ENCODE results near the gene JUNB. TPM values are rescaled to one million over a fixed set of nuclear protein-coding genes. Genes with fewer than 3 reads are reported as not detected.

The JUNB gene
- total RNA-seq, 4 donors from 2014 or later = 386 to 857 (median 664) TPM

DNA sequence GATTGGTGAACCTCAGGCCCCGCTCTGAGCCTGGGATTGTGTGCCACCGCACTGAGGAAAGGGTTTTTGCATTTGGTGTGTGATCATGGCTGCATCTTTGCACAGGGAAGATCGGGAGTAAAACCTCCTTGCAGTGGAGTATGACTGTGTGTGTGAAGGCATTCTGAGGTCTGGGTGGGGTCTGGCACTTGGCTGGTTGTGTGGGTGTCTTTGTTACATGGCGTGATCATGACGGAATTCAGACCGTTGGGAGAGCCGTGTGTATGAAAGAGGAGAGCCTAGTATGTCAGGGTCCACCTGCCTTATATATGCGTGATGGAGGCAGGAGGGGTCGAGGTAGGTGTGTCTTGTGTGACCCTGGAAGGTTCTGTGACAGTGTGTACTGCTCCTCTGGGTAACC is 40.4 kb upstream of the JUNB start:
- in situ Hi-C loops (cut with MboI; ENCODE audit: low pct_ligation_motif_present in 1 of 4, low pct_unique_long_range_greater_than_20kb in 1 of 4, low sequenced_read_pairs in 3 of 4) = loop anchor here in 1 of 4 donors (10.0 kb wide), 1 partner anchor 94 kb away; no protein-coding TSS in a partner anchor
- 47 to 57% methylated on average over 7 to 9 of the region's 9 CpGs for WGBS, 2 donors (ENCODE audit: low coverage in 1 of 2)
- TF ChIP-seq EP300 (IDR thresholded peaks at IDR 0.05; ENCODE audit: low read depth) (no peak), POLR2AphosphoS5 (IDR thresholded peaks at IDR 0.05) (no peak), POLR2A (IDR thresholded peaks at IDR 0.05) (no peak)
- TF ChIP-seq, protein P1, sequence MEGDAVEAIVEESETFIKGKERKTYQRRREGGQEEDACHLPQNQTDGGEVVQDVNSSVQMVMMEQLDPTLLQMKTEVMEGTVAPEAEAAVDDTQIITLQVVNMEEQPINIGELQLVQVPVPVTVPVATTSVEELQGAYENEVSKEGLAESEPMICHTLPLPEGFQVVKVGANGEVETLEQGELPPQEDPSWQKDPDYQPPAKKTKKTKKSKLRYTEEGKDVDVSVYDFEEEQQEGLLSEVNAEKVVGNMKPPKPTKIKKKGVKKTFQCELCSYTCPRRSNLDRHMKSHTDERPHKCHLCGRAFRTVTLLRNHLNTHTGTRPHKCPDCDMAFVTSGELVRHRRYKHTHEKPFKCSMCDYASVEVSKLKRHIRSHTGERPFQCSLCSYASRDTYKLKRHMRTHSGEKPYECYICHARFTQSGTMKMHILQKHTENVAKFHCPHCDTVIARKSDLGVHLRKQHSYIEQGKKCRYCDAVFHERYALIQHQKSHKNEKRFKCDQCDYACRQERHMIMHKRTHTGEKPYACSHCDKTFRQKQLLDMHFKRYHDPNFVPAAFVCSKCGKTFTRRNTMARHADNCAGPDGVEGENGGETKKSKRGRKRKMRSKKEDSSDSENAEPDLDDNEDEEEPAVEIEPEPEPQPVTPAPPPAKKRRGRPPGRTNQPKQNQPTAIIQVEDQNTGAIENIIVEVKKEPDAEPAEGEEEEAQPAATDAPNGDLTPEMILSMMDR (IDR thresholded peaks at IDR 0.05) = no peak
- Histone ChIP-seq H3K9me3 (no peaks in the 10 kb centered on the region), H3K4me1 (peaks cover 0 to 5% (median 0%) of the 10 kb centered on the region in 4 donors), H3K27me3 (peaks cover 19% of the 10 kb centered on the region), H3K36me3 (peaks cover 0 to 13% (median 7%) of the 10 kb centered on the region in 4 donors), H3K27ac (peak overlapping the region; percentile 38 to 52 (median 46)), H3K4me3 (no peak overlapping the region)
- no peak for DNase-seq
- intact Hi-C loops (cut with DNase I; ENCODE audit: low total_unique reads) = no loop called here

DNA sequence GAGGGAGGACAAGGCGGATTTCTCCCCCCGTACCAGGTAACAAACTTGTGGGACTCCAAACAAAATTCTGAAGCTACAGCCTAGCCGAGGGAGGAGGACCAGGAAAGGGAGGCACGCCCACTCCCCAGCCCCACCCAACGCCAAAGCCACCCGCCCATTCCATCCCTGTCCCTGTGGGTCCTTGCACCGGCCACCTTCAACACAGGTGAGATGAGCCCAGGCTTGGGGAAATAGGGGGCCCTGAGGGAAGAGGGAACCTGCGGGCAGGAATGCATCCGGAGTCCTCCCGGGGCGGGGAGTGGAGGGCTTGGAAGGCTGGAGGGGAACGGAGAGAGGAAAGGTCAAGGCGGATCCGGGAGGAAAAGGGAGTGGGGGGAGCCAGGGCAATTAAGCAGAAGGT is 39.7 kb upstream of the JUNB start, which contains the start of gene BEST2:
Gene BEST2, plus strand, starts transcription at position 157 of the 400 bp plus-strand sequence. CDS start 802 bp downstream, outside the sequence.
- intact Hi-C loops (cut with DNase I; ENCODE audit: low total_unique reads) (no loop called here), in situ Hi-C loops (cut with MboI; ENCODE audit: low pct_ligation_motif_present in 1 of 4, low pct_unique_long_range_greater_than_20kb in 1 of 4, low sequenced_read_pairs in 3 of 4) (loop anchor here in 1 of 4 donors (10.0 kb wide), 1 partner anchor 93 kb away; no protein-coding TSS in a partner anchor)
- H3K9me3 ChIP-seq = no peaks in the 10 kb centered on the region
- DNase-seq = peak; percentile 37
- H3K4me3 ChIP-seq = peak within 1 kb of the TSS in 3 of 4 donors; percentile 8 to 37 (median 18)
- peaks cover 19% of the 10 kb centered on the region for H3K27me3 ChIP-seq
- H3K27ac ChIP-seq = peak within 1 kb of the TSS; percentile 38 to 60 (median 46)
- TF ChIP-seq, protein P1 (IDR thresholded peaks at IDR 0.05) = no peak
- TF ChIP-seq POLR2AphosphoS5 (IDR thresholded peaks at IDR 0.05) = peak in 2 of 3 donors; percentile 5 to 29
- peak; percentile 34 for TF ChIP-seq POLR2A (IDR thresholded peaks at IDR 0.05)
- no peak for TF ChIP-seq EP300 (IDR thresholded peaks at IDR 0.05; ENCODE audit: low read depth)
- 26 to 36% methylated on average over 6 to 14 of the region's 14 CpGs for WGBS, 2 donors (ENCODE audit: low coverage in 1 of 2)
- H3K36me3 ChIP-seq = peaks cover 0 to 13% (median 7%) of the 10 kb centered on the region in 4 donors
- H3K4me1 ChIP-seq = peaks cover 0 to 5% (median 0%) of the 10 kb centered on the region in 4 donors

DNA sequence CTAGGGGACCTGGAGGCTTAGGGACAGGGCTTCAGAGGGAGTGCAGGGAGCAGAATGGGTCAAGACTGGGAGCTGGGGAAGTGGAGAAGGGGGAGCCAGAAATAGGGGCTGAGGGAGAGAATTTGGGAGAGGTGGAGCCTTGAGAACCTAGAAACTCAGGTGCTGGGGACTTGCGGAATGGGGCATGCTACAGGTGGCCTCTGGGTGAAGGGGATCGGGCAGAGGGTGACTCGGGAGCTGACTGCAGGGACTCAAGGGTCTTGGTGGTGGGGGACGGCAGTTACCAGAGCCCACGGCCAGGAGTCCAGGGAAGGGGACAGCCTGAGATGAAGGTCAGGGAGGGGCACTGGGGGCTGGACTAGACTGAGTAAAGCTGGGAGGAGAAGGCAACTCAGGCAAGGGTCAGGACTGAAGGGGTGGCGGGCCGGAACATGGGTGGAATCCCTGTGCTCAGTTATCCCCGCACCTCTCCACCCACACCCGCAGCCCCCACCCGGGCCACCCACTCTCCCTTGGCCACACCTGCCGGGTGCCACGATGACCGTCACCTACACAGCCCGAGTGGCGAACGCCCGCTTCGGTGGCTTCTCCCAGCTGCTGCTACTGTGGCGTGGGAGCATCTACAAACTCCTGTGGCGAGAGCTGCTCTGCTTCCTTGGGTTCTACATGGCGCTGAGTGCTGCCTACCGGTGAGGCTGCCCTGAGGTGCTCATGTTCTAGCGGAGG is 39.1 kb upstream of the JUNB start:
- TF ChIP-seq EP300 (IDR thresholded peaks at IDR 0.05; ENCODE audit: low read depth) (no peak), POLR2A (IDR thresholded peaks at IDR 0.05) (no peak), POLR2AphosphoS5 (IDR thresholded peaks at IDR 0.05) (no peak)
- TF ChIP-seq, protein P1 (IDR thresholded peaks at IDR 0.05) = no peak
- Histone ChIP-seq H3K36me3 (peaks cover 0 to 7% (median 4%) of the 10 kb centered on the region in 4 donors), H3K4me3 (peak overlapping the region in 3 of 4 donors; percentile 8 to 37 (median 18)), H3K27me3 (peaks cover 19% of the 10 kb centered on the region), H3K27ac (peak overlapping the region; percentile 10 to 60 (median 41)), H3K9me3 (no peaks in the 10 kb centered on the region), H3K4me1 (peaks cover under 1 to 8% (median 3%) of the 10 kb centered on the region in 4 donors)
- DNase-seq = no peak
- WGBS, 2 donors (ENCODE audit: low coverage in 1 of 2) = 61 to 80% methylated on average over 1 to 22 of the region's 23 CpGs
- in situ Hi-C loops (cut with MboI; ENCODE audit: low pct_ligation_motif_present in 1 of 4, low pct_unique_long_range_greater_than_20kb in 1 of 4, low sequenced_read_pairs in 3 of 4) (loop anchor here in 1 of 4 donors (10.0 kb wide), 1 partner anchor 93 kb away; no protein-coding TSS in a partner anchor), intact Hi-C loops (cut with DNase I; ENCODE audit: low total_unique reads) (no loop called here)

DNA sequence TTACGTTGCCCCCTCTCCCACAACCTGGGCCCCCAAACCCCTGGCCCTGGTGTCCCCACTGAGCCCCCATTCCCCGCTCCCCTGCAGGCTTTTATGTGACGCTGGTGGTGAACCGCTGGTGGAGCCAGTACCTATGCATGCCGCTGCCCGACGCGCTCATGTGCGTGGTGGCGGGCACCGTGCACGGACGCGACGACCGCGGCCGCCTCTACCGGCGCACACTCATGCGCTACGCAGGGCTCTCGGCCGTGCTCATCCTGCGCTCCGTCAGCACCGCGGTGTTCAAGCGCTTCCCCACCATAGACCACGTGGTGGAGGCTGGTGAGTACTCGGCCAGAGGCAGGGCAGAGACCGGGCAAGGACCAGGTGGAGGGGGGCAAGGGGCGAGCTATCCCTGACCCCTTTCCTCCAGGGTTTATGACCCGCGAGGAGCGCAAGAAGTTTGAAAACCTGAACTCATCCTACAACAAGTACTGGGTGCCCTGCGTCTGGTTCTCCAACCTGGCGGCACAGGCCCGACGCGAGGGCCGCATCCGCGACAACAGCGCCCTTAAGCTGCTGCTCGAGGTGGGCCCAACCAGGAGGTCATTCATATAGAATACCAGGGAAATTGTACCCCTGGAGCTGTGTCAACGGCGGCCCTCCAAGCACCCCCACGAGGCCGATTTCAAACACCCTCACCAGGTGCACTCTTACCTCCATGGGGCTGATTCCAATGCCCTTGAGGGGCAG is 36.7 kb upstream of the JUNB start:
- no peaks in the 10 kb centered on the region for H3K9me3 ChIP-seq
- 83% methylated on average over 49 of the region's 50 CpGs; no CpG with 5 or more reads in 1 of the 2 donors for WGBS, 2 donors (ENCODE audit: low coverage in 1 of 2)
- DNase-seq = no peak
- H3K4me3 ChIP-seq = no peak overlapping the region
- intact Hi-C loops (cut with DNase I; ENCODE audit: low total_unique reads) = no loop called here
- peaks cover 19% of the 10 kb centered on the region for H3K27me3 ChIP-seq
- no peaks in the 10 kb centered on the region for H3K36me3 ChIP-seq
- H3K4me1 ChIP-seq = peaks cover 8 to 16% (median 12%) of the 10 kb centered on the region in 4 donors
- TF ChIP-seq, protein P1 (IDR thresholded peaks at IDR 0.05) = no peak
- no peak for TF ChIP-seq EP300 (IDR thresholded peaks at IDR 0.05; ENCODE audit: low read depth)
- TF ChIP-seq POLR2AphosphoS5 (IDR thresholded peaks at IDR 0.05) = no peak
- TF ChIP-seq POLR2A (IDR thresholded peaks at IDR 0.05) = no peak
- in situ Hi-C loops (cut with MboI; ENCODE audit: low pct_ligation_motif_present in 1 of 4, low pct_unique_long_range_greater_than_20kb in 1 of 4, low sequenced_read_pairs in 3 of 4) = loop anchor here in 1 of 4 donors (10.0 kb wide), 1 partner anchor 90 kb away; no protein-coding TSS in a partner anchor
- H3K27ac ChIP-seq = no peak overlapping the region

All from transverse colon (tissue), 4 donors.